K562 (cell line): ENCODE measurements around the gene ARRDC5. TPM values are rescaled to one million over a fixed set of nuclear protein-coding genes. Genes with fewer than 3 reads are reported as not detected.
A peak's percentile ranks its signal among the peaks of the same experiment; 100 is the strongest.

Experiments
- ATF1 ChIP-seq, 2 experiments: fragments of 450-650 bp in 1 of 2; IDR thresholded peaks; 2 replicates each; pipeline ENCODE4 v1.6.1; 2016; ENCODE audit warnings: missing compliant biosample characterization in 1 of 2, missing genetic modification characterization in 1 of 2
- ATF2 ChIP-seq: sonication (generic); formaldehyde crosslinking; IDR thresholded peaks from 2 replicates; pipeline ENCODE4 v1.8.1; 2022; ENCODE audit warnings: missing genetic modification reagents
- CHD1 ChIP-seq: fragments of 200-600 bp; sonication (generic); IDR thresholded peaks from one replicate; pipeline ENCODE4 v1.6.1; 2012; ENCODE audit warnings: mild to moderate bottlenecking, moderate library complexity, low read length, inconsistent platforms
- DMBX1 ChIP-seq: fragments of 250-450 bp; sonication (Bioruptor Pico); IDR thresholded peaks from 2 replicates; pipeline ENCODE4 v1.8.0; 2022; ENCODE audit warnings: inconsistent platforms, mild to moderate bottlenecking, moderate library complexity, borderline replicate concordance
- E2F3 ChIP-seq: fragments of 250-450 bp; sonication (Bioruptor Pico); IDR thresholded peaks from 2 replicates; pipeline ENCODE4 v1.4.0; 2020; ENCODE audit warnings: mild to moderate bottlenecking
- EGR1 ChIP-seq: fragments of 450-650 bp; conservative IDR thresholded peaks from 2 replicates; pipeline ENCODE4 v1.6.1; 2017; ENCODE audit warnings: mild to moderate bottlenecking
- FOXP4 ChIP-seq: sonication (generic); formaldehyde crosslinking; IDR thresholded peaks from 2 replicates; pipeline ENCODE4 v1.8.0; 2022; ENCODE audit warnings: mild to moderate bottlenecking, missing genetic modification reagents, borderline replicate concordance
- GABPA ChIP-seq: fragments of 200-800 bp; sonication (Bioruptor generic); conservative IDR thresholded peaks from 2 replicates; pipeline ENCODE4 v1.6.1; 2016; ENCODE audit warnings: low read depth, missing genetic modification characterization, missing compliant biosample characterization
- GATAD2B ChIP-seq: fragments of 450-650 bp; IDR thresholded peaks from 2 replicates; pipeline ENCODE4 v1.6.1; 2017; ENCODE audit warnings: mild to moderate bottlenecking, borderline replicate concordance
- HCFC1 ChIP-seq: IDR thresholded peaks from 2 replicates; pipeline ENCODE4 v1.6.1; 2012; ENCODE audit warnings: low read depth, low read length, improper control_type of control experiment
- MAZ ChIP-seq, 2 experiments: fragments of 450-650 bp in 1 of 2; sonication (generic) in 1 of 2; formaldehyde crosslinking; IDR thresholded peaks in 1 of 2; conservative IDR thresholded peaks in 1 of 2; 2 replicates each; pipeline versions ENCODE4 v1.4.0 to v1.5.0; 2020; ENCODE audit warnings: mild to moderate bottlenecking in 1 of 2, missing genetic modification reagents in 1 of 2
- MEIS2 ChIP-seq: fragments of 450-650 bp; IDR thresholded peaks from 2 replicates; pipeline ENCODE4 v1.6.1; 2014; ENCODE audit warnings: mild to moderate bottlenecking; ENCODE audit not compliant: partially characterized antibody
- NEUROD1 ChIP-seq: fragments of 150-350 bp; IDR thresholded peaks from 2 replicates; pipeline ENCODE4 v1.6.1; 2014; ENCODE audit warnings: borderline replicate concordance, low read length, low read depth; ENCODE audit not compliant: partially characterized antibody
- NRF1 ChIP-seq, 2 experiments: fragments of 450-650 bp; IDR thresholded peaks in 1 of 2; conservative IDR thresholded peaks in 1 of 2; 2 replicates each; pipeline ENCODE4 v1.6.1; 2014; ENCODE audit warnings: mild to moderate bottlenecking in 2 of 2
- PHB2 ChIP-seq: fragments of 450-650 bp; IDR thresholded peaks from 2 replicates; pipeline ENCODE4 v1.6.1; 2017; ENCODE audit warnings: low read depth
- PRMT5 ChIP-seq: sonication (generic); formaldehyde crosslinking; IDR thresholded peaks from 2 replicates; pipeline ENCODE4 v1.5.0; 2020; ENCODE audit warnings: missing genetic modification reagents
- RB1 ChIP-seq: fragments of 450-650 bp; IDR thresholded peaks from 2 replicates; pipeline ENCODE4 v1.6.1; 2017; ENCODE audit warnings: low read depth, mild to moderate bottlenecking
- TAF15 ChIP-seq: fragments of 200-400 bp; formaldehyde crosslinking; IDR thresholded peaks from 2 replicates; pipeline ENCODE4 v1.6.1; 2017; ENCODE audit warnings: mild to moderate bottlenecking, low read depth, low read length, moderate library complexity
- TBP ChIP-seq: optimal IDR thresholded peaks from 2 replicates; pipeline ENCODE3; 2011; ENCODE audit warnings: low read depth, low read length, improper control_type of control experiment
- WHSC1 ChIP-seq: IDR thresholded peaks from one replicate; pipeline ENCODE4 v1.6.1; 2012; ENCODE audit warnings: low read length, control low read depth, inconsistent platforms
- ZBTB7A ChIP-seq: IDR thresholded peaks from 2 replicates; pipeline ENCODE4 v1.6.1; 2011; ENCODE audit warnings: low read depth, mild to moderate bottlenecking, low read length, moderate library complexity, borderline replicate concordance; ENCODE audit not compliant: control insufficient read depth
- ZNF175 ChIP-seq: fragments of 200-800 bp; sonication (Bioruptor generic); IDR thresholded peaks from 2 replicates; pipeline ENCODE4 v1.6.1; 2016; ENCODE audit warnings: low read depth, mild to moderate bottlenecking, missing genetic modification characterization, missing compliant biosample characterization
- ZNF24 ChIP-seq: fragments of 450-650 bp; IDR thresholded peaks from 2 replicates; pipeline ENCODE4 v1.6.1; 2016
- ZNF740 ChIP-seq, 3 experiments: fragments of 200-800 bp in 1 of 3; sonication (Bioruptor generic) in 1 of 3; sonication (generic) in 1 of 3; formaldehyde crosslinking in 1 of 3; IDR thresholded peaks; 2 replicates each; pipeline versions ENCODE4 v1.6.1 to v1.8.0; 2016 to 2022; ENCODE audit warnings: mild to moderate bottlenecking in 2 of 3, missing compliant biosample characterization in 2 of 3, missing genetic modification characterization in 2 of 3, missing genetic modification reagents in 1 of 3
- polyA plus RNA-seq, 8 experiments: library from polyadenylated mRNA; depleted of rRNA in 4 of 8; stranded (reverse) in 5 of 8; unstranded in 3 of 8; fragments of >200 nt; fragmentation: Nextera tagmentation in 2 of 8; fragmentation: Illumina TruSeq in 1 of 8; extraction: Ambion mirVana in 2 of 8; extraction: Trizol in 1 of 8; gene quantifications; 2 replicates each; pipeline versions ENCODE4 v1.2.1 to v1.2.3, GENCODE V29; 2011 to 2014; ENCODE audit warnings: inconsistent platforms in 1 of 8, missing spikeins in 1 of 8
- total RNA-seq, 7 experiments: library from RNA; depleted of rRNA in 6 of 7; stranded (reverse); fragments of >200 nt in 6 of 7; fragmentation: Illumina TruSeq in 2 of 7; extraction: Trizol in 2 of 7; gene quantifications; 2 replicates each; pipeline versions ENCODE4 v1.2.1 to v1.2.3, GENCODE V29; 2011 to 2021; ENCODE audit warnings: low replicate concordance in 1 of 7

Gene ARRDC5
- total and polyA plus RNA-seq, 9 of the 15 experiments (the other 6 are each of a cell fraction or from before 2014, with no cell fraction given): not detected

GRCh38 chr19:4909897-4910593 lies 7.3 kb upstream of the ARRDC5 start (continued):
- TF ChIP-seq MAZ (CRISPR knock-in tag; conservative IDR thresholded peaks at IDR 0.05 in 1 of 2, IDR thresholded peaks at IDR 0.05 in 1 of 2) (peak in 1 of 2 experiments; percentile 89; a peak in 2 of 4 replicates), E2F3 (CRISPR knock-in tag) (peak; percentile 74; the same call in 1 of the 2 replicates), PRMT5 (CRISPR knock-in tag) (no peak), ZNF24 (peak; percentile 97), NEUROD1 (peak; percentile 79), RB1 (peak; percentile 72), WHSC1 (no peak), HCFC1 (0 out of 2 replicates have a peak, but pooled peaks have one; percentile 40), TBP (peak; percentile 39), ZBTB7A (peak; percentile 92; the same call in 1 of the 2 replicates), EGR1 (peak; percentile 65), ATF1 (CRISPR knock-in tag; IDR thresholded peaks at IDR 0.05) (no peak), ATF1 (tag; IDR thresholded peaks at IDR 0.05) (no peak), MEIS2 (peak; percentile 65), GABPA (tag) (peak; percentile 40; the same call in 1 of the 2 replicates), GATAD2B (peak; percentile 74), FOXP4 (CRISPR knock-in tag) (0 out of 2 replicates have a peak, but pooled peaks have one; percentile 22), DMBX1 (CRISPR knock-in tag) (peak; percentile 16; the same call in 1 of the 2 replicates), ZNF175 (CRISPR knock-in tag) (no peak), CHD1 (peak; percentile 62), NRF1 (conservative IDR thresholded peaks at IDR 0.05 in 1 of 2, IDR thresholded peaks at IDR 0.05 in 1 of 2) (peak; percentile 93 to 94), ATF2 (CRISPR knock-in tag) (no peak), ZNF740 (CRISPR knock-in tag; IDR thresholded peaks at IDR 0.05) (peak; percentile 55; the same call in 1 of the 2 replicates), ZNF740 (tag; IDR thresholded peaks at IDR 0.05) (peak in 1 of 2 experiments; percentile 95; a peak in 2 of 4 replicates), PHB2 (no peak), TAF15 (no peak)
